Ishikawa (cell line): ENCODE measurements around the gene WSCD2.

Source experiments
- CEBPB ChIP-seq: IDR thresholded peaks from 2 replicates; pipeline ENCODE4 v1.6.1; 2012
- EGR1 ChIP-seq: IDR thresholded peaks from 2 replicates; pipeline ENCODE4 v1.6.1; 2012
- EP300 ChIP-seq: IDR thresholded peaks from 2 replicates; pipeline ENCODE4 v1.6.1; 2012; ENCODE audit warnings: borderline replicate concordance
- RAD21 ChIP-seq: IDR thresholded peaks from 2 replicates; pipeline ENCODE4 v1.6.1; 2012; ENCODE audit warnings: low read depth
- REST ChIP-seq: IDR thresholded peaks from 2 replicates; pipeline ENCODE4 v1.6.1; 2012; ENCODE audit warnings: low read depth, mild to moderate bottlenecking
- TAF1 ChIP-seq: IDR thresholded peaks from 2 replicates; pipeline ENCODE4 v1.6.1; 2012; ENCODE audit warnings: low read depth, mild to moderate bottlenecking

GRCh38 chr12:108123402-108123801 lies 5.7 kb upstream of the WSCD2 start:
- TF ChIP-seq CEBPB (no peak), TAF1 (no peak), EGR1 (no peak), EP300 (no peak), REST (no peak), RAD21 (no peak)
